Measurements from ENCODE around the gene CENPW.

CENPW gene

DNA sequence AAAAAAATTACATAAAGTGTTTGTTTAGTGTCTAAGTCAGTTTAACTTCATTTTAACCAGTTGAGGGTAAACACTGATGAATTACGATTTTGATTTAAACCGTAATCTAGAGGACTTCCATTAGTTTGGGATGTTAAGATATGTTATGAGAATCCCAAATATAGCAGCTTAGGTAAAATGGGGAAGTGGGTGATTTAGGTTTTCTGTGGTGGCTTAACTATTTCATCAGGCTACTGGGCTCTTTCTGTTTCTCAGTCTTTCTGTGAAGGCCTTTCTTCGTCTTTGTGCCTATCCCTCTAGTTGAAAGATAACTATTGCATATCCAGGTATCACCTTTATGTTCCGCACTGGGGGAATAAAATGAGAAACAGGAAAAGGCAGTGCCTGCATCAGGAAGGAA, 27.9 kb downstream of the CENPW start:
- H3K4me3 ChIP-seq (ENCODE audit: low read depth in 1 of 5, low read length in 5 of 5): no peak overlapping the region
- H3K27ac ChIP-seq (ENCODE audit: low read depth, low read length): no peak overlapping the region
- no peaks in the 10 kb centered on the region for H3K36me3 ChIP-seq (ENCODE audit: control insufficient read depth in 5 of 5, insufficient read depth in 5 of 5, low read length in 5 of 5)
- H3K9ac ChIP-seq (ENCODE audit: low read length in 5 of 5): no peak overlapping the region
- peaks cover 0 to 6% (median 0%) of the 10 kb centered on the region in 5 donors for H3K4me1 ChIP-seq (ENCODE audit: control insufficient read depth in 5 of 5, insufficient read depth in 5 of 5, low read length in 5 of 5)
- no peaks in the 10 kb centered on the region for H3K9me3 ChIP-seq (ENCODE audit: control insufficient read depth in 5 of 5, low read length in 5 of 5)
- H3K27me3 ChIP-seq (ENCODE audit: control insufficient read depth in 5 of 5, insufficient read depth in 4 of 5, low read length in 5 of 5): no peaks in the 10 kb centered on the region

DNA sequence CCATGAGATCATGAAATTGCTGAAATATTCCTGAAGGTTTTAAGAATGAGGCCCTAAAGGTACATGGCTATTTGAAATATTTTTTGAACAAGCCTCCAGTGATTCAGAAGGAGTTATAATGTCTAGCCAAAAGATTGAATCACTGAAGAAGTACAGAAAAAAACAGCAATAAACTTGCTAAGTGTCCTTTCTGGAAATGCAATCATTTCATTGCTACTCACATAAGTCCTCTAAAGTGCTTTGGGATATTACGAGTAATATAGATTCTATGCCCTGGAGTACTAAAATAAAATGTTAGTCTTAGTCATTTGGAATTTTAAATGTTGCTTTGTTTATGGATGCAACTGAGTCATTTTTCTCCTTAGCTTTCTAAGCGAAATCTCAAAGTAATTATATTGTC, 32.7 kb downstream of the CENPW start:
- Histone ChIP-seq H3K4me1 (ENCODE audit: control insufficient read depth in 5 of 5, insufficient read depth in 5 of 5, low read length in 5 of 5) (no peaks in the 10 kb centered on the region), H3K27me3 (ENCODE audit: control insufficient read depth in 5 of 5, insufficient read depth in 4 of 5, low read length in 5 of 5) (no peaks in the 10 kb centered on the region), H3K27ac (ENCODE audit: low read depth, low read length) (no peak overlapping the region), H3K9me3 (ENCODE audit: control insufficient read depth in 5 of 5, low read length in 5 of 5) (peaks cover 0 to 8% (median 5%) of the 10 kb centered on the region in 5 donors), H3K9ac (ENCODE audit: low read length in 5 of 5) (no peak overlapping the region), H3K36me3 (ENCODE audit: control insufficient read depth in 5 of 5, insufficient read depth in 5 of 5, low read length in 5 of 5) (no peaks in the 10 kb centered on the region), H3K4me3 (ENCODE audit: low read depth in 1 of 5, low read length in 5 of 5) (no peak overlapping the region)

DNA sequence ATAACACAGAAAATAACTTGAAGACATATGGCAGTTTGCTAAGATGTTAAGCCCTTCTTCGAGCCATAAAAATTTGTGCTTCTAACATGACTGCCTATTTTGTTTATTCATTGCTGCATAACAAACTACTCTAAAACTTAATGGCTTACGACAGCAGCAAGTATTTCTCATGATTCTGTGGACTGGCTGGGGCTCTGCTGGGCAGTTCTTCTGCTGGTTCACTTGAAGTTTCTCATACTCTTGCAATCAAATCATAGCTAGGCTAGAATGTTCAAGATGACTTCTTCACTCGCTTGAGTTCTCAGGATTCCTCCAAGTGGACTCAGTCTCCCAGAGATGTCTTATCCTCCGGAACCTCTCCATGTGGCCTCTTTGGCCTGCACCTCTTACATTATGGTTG, 33.4 kb downstream of the CENPW start:
- Histone ChIP-seq H3K27me3 (ENCODE audit: control insufficient read depth in 5 of 5, insufficient read depth in 4 of 5, low read length in 5 of 5) (no peaks in the 10 kb centered on the region), H3K27ac (ENCODE audit: low read depth, low read length) (no peak overlapping the region), H3K4me1 (ENCODE audit: control insufficient read depth in 5 of 5, insufficient read depth in 5 of 5, low read length in 5 of 5) (no peaks in the 10 kb centered on the region), H3K9ac (ENCODE audit: low read length in 5 of 5) (no peak overlapping the region), H3K4me3 (ENCODE audit: low read depth in 1 of 5, low read length in 5 of 5) (no peak overlapping the region), H3K9me3 (ENCODE audit: control insufficient read depth in 5 of 5, low read length in 5 of 5) (peaks cover 0 to 8% (median 5%) of the 10 kb centered on the region in 5 donors), H3K36me3 (ENCODE audit: control insufficient read depth in 5 of 5, insufficient read depth in 5 of 5, low read length in 5 of 5) (no peaks in the 10 kb centered on the region)

DNA sequence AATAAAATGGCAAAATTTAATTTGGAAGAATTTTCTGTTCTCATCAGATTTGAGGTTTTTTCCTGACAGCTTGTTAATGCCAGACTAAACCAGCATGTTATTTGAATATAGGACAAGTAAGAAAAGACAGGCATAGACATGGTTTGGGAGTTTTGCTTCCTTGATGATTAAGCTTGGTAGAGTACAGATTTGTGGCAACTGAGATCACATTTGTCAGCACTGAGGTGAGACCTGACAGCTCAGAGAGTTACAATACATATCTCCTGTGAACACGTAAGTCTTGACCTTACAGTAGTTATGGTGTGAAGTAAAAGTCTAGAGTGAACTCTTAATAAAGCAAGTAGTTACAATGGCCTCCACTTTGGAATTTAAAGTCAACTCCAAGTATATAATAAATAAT, 34.5 kb downstream of the CENPW start:
- H3K36me3 ChIP-seq (ENCODE audit: control insufficient read depth in 5 of 5, insufficient read depth in 5 of 5, low read length in 5 of 5): no peaks in the 10 kb centered on the region
- no peaks in the 10 kb centered on the region for H3K27me3 ChIP-seq (ENCODE audit: control insufficient read depth in 5 of 5, insufficient read depth in 4 of 5, low read length in 5 of 5)
- no peak overlapping the region for H3K4me3 ChIP-seq (ENCODE audit: low read depth in 1 of 5, low read length in 5 of 5)
- H3K4me1 ChIP-seq (ENCODE audit: control insufficient read depth in 5 of 5, insufficient read depth in 5 of 5, low read length in 5 of 5): no peaks in the 10 kb centered on the region
- no peak overlapping the region for H3K27ac ChIP-seq (ENCODE audit: low read depth, low read length)
- H3K9me3 ChIP-seq (ENCODE audit: control insufficient read depth in 5 of 5, low read length in 5 of 5): peaks cover 0 to 8% (median 5%) of the 10 kb centered on the region in 5 donors
- H3K9ac ChIP-seq (ENCODE audit: low read length in 5 of 5): no peak overlapping the region

DNA sequence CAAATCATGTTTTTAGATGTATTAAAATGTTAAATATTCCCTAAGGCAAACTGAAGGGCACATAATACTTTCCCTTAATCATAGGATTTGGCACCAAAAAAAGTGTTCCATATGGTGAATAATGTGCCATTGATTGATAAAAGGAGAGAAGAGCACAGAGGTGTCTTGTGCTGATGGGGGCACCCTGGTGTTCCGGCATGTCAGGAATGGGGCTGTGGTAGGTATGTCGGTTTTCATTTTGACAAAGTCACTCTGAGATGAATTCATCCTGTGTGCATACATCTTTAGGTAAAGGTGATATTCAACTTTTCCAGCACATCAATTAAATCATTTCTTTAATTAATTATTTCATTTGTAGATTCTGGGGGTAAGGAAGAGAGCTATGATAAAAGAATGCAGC, 36.8 kb downstream of the CENPW start:
- Histone ChIP-seq H3K27ac (ENCODE audit: low read depth, low read length) (no peak overlapping the region), H3K36me3 (ENCODE audit: control insufficient read depth in 5 of 5, insufficient read depth in 5 of 5, low read length in 5 of 5) (no peaks in the 10 kb centered on the region), H3K9ac (ENCODE audit: low read length in 5 of 5) (no peak overlapping the region), H3K4me3 (ENCODE audit: low read depth in 1 of 5, low read length in 5 of 5) (no peak overlapping the region), H3K27me3 (ENCODE audit: control insufficient read depth in 5 of 5, insufficient read depth in 4 of 5, low read length in 5 of 5) (no peaks in the 10 kb centered on the region), H3K9me3 (ENCODE audit: control insufficient read depth in 5 of 5, low read length in 5 of 5) (peaks cover 0 to 8% (median 5%) of the 10 kb centered on the region in 5 donors), H3K4me1 (ENCODE audit: control insufficient read depth in 5 of 5, insufficient read depth in 5 of 5, low read length in 5 of 5) (no peaks in the 10 kb centered on the region)

DNA sequence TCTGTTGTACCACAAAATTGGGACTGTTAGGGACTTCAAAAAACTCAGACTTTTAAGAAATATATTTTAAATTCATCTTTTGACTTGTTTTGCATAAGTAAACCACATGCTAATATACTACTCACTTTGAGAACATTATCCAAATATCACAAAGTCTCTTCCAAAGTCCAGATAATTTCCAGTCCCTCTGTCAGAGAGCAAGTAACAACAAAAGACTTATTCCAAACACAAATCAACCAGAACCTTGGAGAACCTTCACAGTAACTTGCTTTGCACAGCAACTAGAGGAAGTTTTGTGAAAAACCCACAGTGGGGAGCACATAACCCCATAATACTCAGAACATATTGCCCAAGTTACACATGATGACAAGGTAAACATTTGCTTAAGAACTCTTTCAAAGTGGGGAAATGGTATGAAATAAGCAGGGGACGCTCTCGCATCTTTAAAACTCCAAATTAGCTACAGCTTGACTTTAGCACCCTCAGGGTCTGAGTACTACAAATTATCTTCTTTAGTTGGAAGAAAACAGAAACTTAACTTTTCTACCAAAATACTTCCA, 37.8 kb downstream of the CENPW start:
- peaks cover 0 to 8% (median 5%) of the 10 kb centered on the region in 5 donors for H3K9me3 ChIP-seq (ENCODE audit: control insufficient read depth in 5 of 5, low read length in 5 of 5)
- no peaks in the 10 kb centered on the region for H3K36me3 ChIP-seq (ENCODE audit: control insufficient read depth in 5 of 5, insufficient read depth in 5 of 5, low read length in 5 of 5)
- no peaks in the 10 kb centered on the region for H3K27me3 ChIP-seq (ENCODE audit: control insufficient read depth in 5 of 5, insufficient read depth in 4 of 5, low read length in 5 of 5)
- no peaks in the 10 kb centered on the region for H3K4me1 ChIP-seq (ENCODE audit: control insufficient read depth in 5 of 5, insufficient read depth in 5 of 5, low read length in 5 of 5)
- no peak overlapping the region for H3K4me3 ChIP-seq (ENCODE audit: low read depth in 1 of 5, low read length in 5 of 5)
- no peak overlapping the region for H3K27ac ChIP-seq (ENCODE audit: low read depth, low read length)
- no peak overlapping the region for H3K9ac ChIP-seq (ENCODE audit: low read length in 5 of 5)

DNA sequence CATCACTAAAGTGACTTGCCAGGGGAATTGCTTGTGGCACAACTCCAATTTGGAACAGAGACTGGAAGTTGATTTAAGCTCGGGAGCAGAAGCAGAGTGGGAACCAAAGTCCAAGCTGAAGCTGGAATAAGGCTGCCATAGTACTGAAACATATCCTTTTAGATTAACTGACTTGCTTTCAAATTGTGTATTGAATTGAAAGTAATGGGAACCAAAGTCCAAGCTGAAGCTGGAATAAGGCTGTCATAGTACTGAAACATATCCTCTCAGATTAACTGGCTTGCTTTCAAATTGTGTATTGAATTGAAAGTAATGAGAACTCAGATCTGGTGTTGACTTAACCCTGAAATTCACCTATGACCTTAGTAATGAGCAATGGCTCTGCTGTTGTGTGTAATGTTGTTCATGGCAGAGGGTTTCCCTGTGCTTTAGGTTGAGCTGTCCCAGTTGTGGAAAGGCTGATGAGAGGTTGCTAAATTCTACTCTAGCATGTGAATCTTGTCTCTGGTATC, 40.2 kb downstream of the CENPW start:
- Histone ChIP-seq H3K27me3 (ENCODE audit: control insufficient read depth in 5 of 5, insufficient read depth in 4 of 5, low read length in 5 of 5) (no peaks in the 10 kb centered on the region), H3K9ac (ENCODE audit: low read length in 5 of 5) (no peak overlapping the region), H3K4me1 (ENCODE audit: control insufficient read depth in 5 of 5, insufficient read depth in 5 of 5, low read length in 5 of 5) (no peaks in the 10 kb centered on the region), H3K9me3 (ENCODE audit: control insufficient read depth in 5 of 5, low read length in 5 of 5) (peaks cover 0 to 12% (median 5%) of the 10 kb centered on the region in 5 donors), H3K36me3 (ENCODE audit: control insufficient read depth in 5 of 5, insufficient read depth in 5 of 5, low read length in 5 of 5) (no peaks in the 10 kb centered on the region), H3K27ac (ENCODE audit: low read depth, low read length) (no peak overlapping the region), H3K4me3 (ENCODE audit: low read depth in 1 of 5, low read length in 5 of 5) (no peak overlapping the region)

DNA sequence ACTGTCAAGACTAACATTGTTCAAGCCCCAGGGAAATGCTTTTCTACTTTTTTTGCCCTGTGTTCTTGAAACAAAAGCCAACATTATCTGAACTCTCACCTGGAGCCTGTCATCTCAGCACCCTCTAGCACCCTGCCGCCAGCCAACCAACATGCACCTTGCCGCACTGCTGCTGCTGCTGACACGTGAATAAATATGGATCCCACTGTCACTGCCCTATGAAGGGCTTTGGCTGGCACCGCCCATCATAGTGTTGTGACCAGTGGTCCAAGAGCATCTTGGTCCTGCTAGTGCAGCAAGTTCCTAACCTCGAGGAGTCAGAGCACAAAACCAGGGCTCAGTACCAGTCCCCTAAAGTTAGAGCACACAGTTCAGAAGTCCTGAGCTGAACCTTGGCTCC, 41.6 kb downstream of the CENPW start:
- Histone ChIP-seq H3K9me3 (ENCODE audit: control insufficient read depth in 5 of 5, low read length in 5 of 5) (peaks cover 0 to 12% (median 8%) of the 10 kb centered on the region in 5 donors), H3K9ac (ENCODE audit: low read length in 5 of 5) (no peak overlapping the region), H3K4me1 (ENCODE audit: control insufficient read depth in 5 of 5, insufficient read depth in 5 of 5, low read length in 5 of 5) (no peaks in the 10 kb centered on the region), H3K4me3 (ENCODE audit: low read depth in 1 of 5, low read length in 5 of 5) (no peak overlapping the region), H3K36me3 (ENCODE audit: control insufficient read depth in 5 of 5, insufficient read depth in 5 of 5, low read length in 5 of 5) (no peaks in the 10 kb centered on the region), H3K27me3 (ENCODE audit: control insufficient read depth in 5 of 5, insufficient read depth in 4 of 5, low read length in 5 of 5) (no peaks in the 10 kb centered on the region), H3K27ac (ENCODE audit: low read depth, low read length) (no peak overlapping the region)

DNA sequence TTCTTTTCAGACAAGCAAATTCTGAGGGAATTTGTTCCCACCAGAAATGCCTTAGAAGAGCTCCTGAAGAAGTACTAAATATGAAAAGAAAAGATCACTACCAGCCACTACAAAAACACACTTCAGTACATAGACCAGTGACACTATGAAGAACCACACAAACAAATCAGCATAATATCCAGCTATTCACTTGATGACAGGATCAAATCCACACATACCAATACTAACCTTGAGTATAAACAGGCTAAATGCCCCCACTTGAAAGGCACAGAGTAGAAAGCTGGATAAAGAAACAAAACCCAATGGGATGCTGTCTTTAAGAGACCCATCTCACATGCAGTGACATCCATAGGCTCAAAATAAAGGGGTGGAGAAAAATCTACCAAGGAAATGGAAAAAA, 43.3 kb downstream of the CENPW start:
- peaks cover 0 to 12% (median 8%) of the 10 kb centered on the region in 5 donors for H3K9me3 ChIP-seq (ENCODE audit: control insufficient read depth in 5 of 5, low read length in 5 of 5)
- no peak overlapping the region for H3K4me3 ChIP-seq (ENCODE audit: low read depth in 1 of 5, low read length in 5 of 5)
- no peaks in the 10 kb centered on the region for H3K4me1 ChIP-seq (ENCODE audit: control insufficient read depth in 5 of 5, insufficient read depth in 5 of 5, low read length in 5 of 5)
- no peaks in the 10 kb centered on the region for H3K27me3 ChIP-seq (ENCODE audit: control insufficient read depth in 5 of 5, insufficient read depth in 4 of 5, low read length in 5 of 5)
- no peaks in the 10 kb centered on the region for H3K36me3 ChIP-seq (ENCODE audit: control insufficient read depth in 5 of 5, insufficient read depth in 5 of 5, low read length in 5 of 5)
- H3K9ac ChIP-seq (ENCODE audit: low read length in 5 of 5): no peak overlapping the region
- H3K27ac ChIP-seq (ENCODE audit: low read depth, low read length): no peak overlapping the region

DNA sequence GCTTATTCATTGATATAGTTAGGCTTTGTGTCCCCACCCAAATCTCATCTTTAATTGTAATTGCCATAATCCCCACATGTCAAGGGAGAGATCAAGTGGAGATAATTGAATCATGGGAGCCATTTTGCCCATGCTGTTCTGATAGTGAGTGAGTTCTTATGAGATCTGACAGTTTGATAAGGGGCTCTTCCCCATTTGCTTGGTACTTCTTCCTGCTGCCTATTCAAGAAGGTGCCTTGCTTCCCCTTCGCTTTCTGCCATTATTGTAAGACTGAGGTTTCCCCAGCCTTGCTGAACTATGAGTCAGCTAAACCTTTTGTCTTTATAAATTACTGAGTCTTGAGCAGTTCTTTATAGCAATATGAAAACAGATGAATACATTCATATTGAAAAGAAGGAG, 45.6 kb downstream of the CENPW start:
- no peak overlapping the region for H3K9ac ChIP-seq (ENCODE audit: low read length in 5 of 5)
- no peak overlapping the region for H3K27ac ChIP-seq (ENCODE audit: low read depth, low read length)
- H3K36me3 ChIP-seq (ENCODE audit: control insufficient read depth in 5 of 5, insufficient read depth in 5 of 5, low read length in 5 of 5): no peaks in the 10 kb centered on the region
- no peak overlapping the region for H3K4me3 ChIP-seq (ENCODE audit: low read depth in 1 of 5, low read length in 5 of 5)
- peaks cover 0 to 12% (median 8%) of the 10 kb centered on the region in 5 donors for H3K9me3 ChIP-seq (ENCODE audit: control insufficient read depth in 5 of 5, low read length in 5 of 5)
- H3K27me3 ChIP-seq (ENCODE audit: control insufficient read depth in 5 of 5, insufficient read depth in 4 of 5, low read length in 5 of 5): no peaks in the 10 kb centered on the region
- H3K4me1 ChIP-seq (ENCODE audit: control insufficient read depth in 5 of 5, insufficient read depth in 5 of 5, low read length in 5 of 5): no peaks in the 10 kb centered on the region
